Measurements from ENCODE around the gene TRDN. TPM values are rescaled to one million over a fixed set of nuclear protein-coding genes. Genes with fewer than 3 reads are reported as not detected.
"Not testable (repeated sequence)": the region's sequence is repeated elsewhere in the genome, so short reads cannot be mapped to it uniquely, and the experiment has no call there.

TRDN gene
- total RNA-seq, 1 donor, result not detected

GRCh38 chr6:123321020-123321419, 315.7 kb downstream of the TRDN start:
- no peak for DNase-seq (ENCODE audit: low read depth in 2 of 3, low spot score in 2 of 3)

- DNase-seq (ENCODE audit: low read depth in 2 of 3, low spot score in 2 of 3), result peak in 1 of 3 donors; percentile 26
These were observed 319.9 kb downstream of the TRDN start for GRCh38 chr6:123316733-123317323.

- DNase-seq (ENCODE audit: low read depth in 2 of 3, low spot score in 2 of 3), result not testable (repeated sequence)
These were observed 322.3 kb downstream of the TRDN start for GRCh38 chr6:123314459-123314858.

GRCh38 chr6:123309130-123309529, 327.6 kb downstream of the TRDN start:
- no peak for DNase-seq (ENCODE audit: low read depth in 2 of 3, low spot score in 2 of 3)

- no peak for DNase-seq (ENCODE audit: low read depth in 2 of 3, low spot score in 2 of 3)
These were observed 330.4 kb downstream of the TRDN start for GRCh38 chr6:123306334-123306733.

GRCh38 chr6:123295672-123296071, 341.1 kb downstream of the TRDN start:
- no peak for DNase-seq (ENCODE audit: low read depth in 2 of 3, low spot score in 2 of 3)

GRCh38 chr6:123295181-123295580, 341.6 kb downstream of the TRDN start:
- no peak for DNase-seq (ENCODE audit: low read depth in 2 of 3, low spot score in 2 of 3)

- no peak for DNase-seq (ENCODE audit: low read depth in 2 of 3, low spot score in 2 of 3)
These were observed 348.1 kb downstream of the TRDN start for GRCh38 chr6:123288649-123289048.

- DNase-seq (ENCODE audit: low read depth in 2 of 3, low spot score in 2 of 3), result peak in 2 of 3 donors; percentile 40
These were observed 360.2 kb downstream of the TRDN start for GRCh38 chr6:123276546-123276980.

- no peak for DNase-seq (ENCODE audit: low read depth in 2 of 3, low spot score in 2 of 3)
These were observed 372.8 kb downstream of the TRDN start for GRCh38 chr6:123263981-123264380.

- DNase-seq (ENCODE audit: low read depth in 2 of 3, low spot score in 2 of 3), result no peak
These were observed 396.1 kb downstream of the TRDN start for GRCh38 chr6:123240626-123241025.

GRCh38 chr6:123233336-123233735, 403.4 kb downstream of the TRDN start:
- no peak for DNase-seq (ENCODE audit: low read depth in 2 of 3, low spot score in 2 of 3)

GRCh38 chr6:123227789-123228188, 409.0 kb downstream of the TRDN start:
- not testable (repeated sequence) for DNase-seq (ENCODE audit: low read depth in 2 of 3, low spot score in 2 of 3)

GRCh38 chr6:123226398-123226797, 410.4 kb downstream of the TRDN start:
- DNase-seq (ENCODE audit: low read depth in 2 of 3, low spot score in 2 of 3), result no peak

- no peak for DNase-seq (ENCODE audit: low read depth in 2 of 3, low spot score in 2 of 3)
These were observed 412.7 kb downstream of the TRDN start for GRCh38 chr6:123224077-123224476.

GRCh38 chr6:123223461-123223860, 413.3 kb downstream of the TRDN start:
- DNase-seq (ENCODE audit: low read depth in 2 of 3, low spot score in 2 of 3), result no peak

GRCh38 chr6:123215211-123215610, 421.5 kb downstream of the TRDN start:
- DNase-seq (ENCODE audit: low read depth in 2 of 3, low spot score in 2 of 3), result no peak

- DNase-seq (ENCODE audit: low read depth in 2 of 3, low spot score in 2 of 3), result no peak
These were observed 422.3 kb downstream of the TRDN start for GRCh38 chr6:123214433-123214832.

GRCh38 chr6:123213921-123214320, 422.8 kb downstream of the TRDN start:
- no peak for DNase-seq (ENCODE audit: low read depth in 2 of 3, low spot score in 2 of 3)

GRCh38 chr6:123211777-123212545, 424.8 kb downstream of the TRDN start:
- no peak for DNase-seq (ENCODE audit: low read depth in 2 of 3, low spot score in 2 of 3)

- DNase-seq (ENCODE audit: low read depth in 2 of 3, low spot score in 2 of 3), result no peak
These were observed 426.1 kb downstream of the TRDN start for GRCh38 chr6:123210645-123211044.

- DNase-seq (ENCODE audit: low read depth in 2 of 3, low spot score in 2 of 3), result no peak
These were observed 428.7 kb downstream of the TRDN start for GRCh38 chr6:123207967-123208510.

Data from hematopoietic multipotent progenitor cell (in vitro differentiated cells).